NCI-H2196 treated with DMSO at 0.1 percent for 48 hours (cell line): ENCODE results near the gene PDK1.

ENCODE experiments used
- DNase-seq: peaks from one replicate; lab custom pipeline; 2025; ENCODE audit not compliant: unreplicated experiment; lab: John Stamatoyannopoulos, UW

PDK1 gene

GRCh38 chr2:172639823-172640222, 83.9 kb downstream of the PDK1 start:
- no peak for DNase-seq

DNA sequence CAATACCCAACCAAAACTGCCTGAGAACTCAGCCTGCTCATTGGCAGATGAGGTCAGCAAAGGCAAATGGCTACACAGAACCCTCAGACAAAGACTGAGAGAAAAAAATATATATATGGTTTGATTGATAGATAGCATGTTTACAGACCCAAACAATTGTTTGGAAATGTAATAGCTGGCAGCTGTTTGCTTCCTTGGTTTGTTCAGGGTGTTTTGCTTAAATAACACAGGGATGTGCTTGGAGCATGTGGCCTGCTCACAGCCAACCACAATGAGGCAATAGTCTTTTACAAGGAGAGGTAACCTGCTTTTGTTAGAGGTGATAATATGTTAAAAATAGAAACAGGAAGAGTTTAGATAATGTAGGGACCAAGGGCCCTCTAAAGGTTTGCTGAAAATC, 84.5 kb downstream of the PDK1 start:
- DNase-seq, result no peak

GRCh38 chr2:172642301-172643020, 86.6 kb downstream of the PDK1 start:
- no peak for DNase-seq

- no peak for DNase-seq
These were observed 87.3 kb downstream of the PDK1 start for GRCh38 chr2:172643142-172643541.

DNA sequence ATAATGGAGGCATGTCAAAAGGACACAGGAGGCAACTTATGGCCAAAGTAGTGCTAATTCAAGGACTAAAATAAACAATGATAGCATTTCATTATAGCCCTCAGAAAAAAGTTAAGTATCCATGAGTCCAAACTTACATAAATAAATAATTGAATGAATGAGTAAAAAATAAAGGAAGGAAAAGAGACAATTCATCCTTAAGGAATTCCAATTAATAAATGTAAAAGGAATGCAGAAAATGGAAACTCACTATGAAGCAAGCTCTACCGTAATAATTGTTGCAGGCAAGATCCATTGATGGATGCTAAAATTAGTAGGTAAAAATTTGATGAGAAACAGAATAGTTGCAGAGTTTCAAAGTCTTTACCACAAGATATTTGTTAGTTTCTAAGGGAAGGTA, 91.5 kb downstream of the PDK1 start:
- DNase-seq, result no peak

DNA sequence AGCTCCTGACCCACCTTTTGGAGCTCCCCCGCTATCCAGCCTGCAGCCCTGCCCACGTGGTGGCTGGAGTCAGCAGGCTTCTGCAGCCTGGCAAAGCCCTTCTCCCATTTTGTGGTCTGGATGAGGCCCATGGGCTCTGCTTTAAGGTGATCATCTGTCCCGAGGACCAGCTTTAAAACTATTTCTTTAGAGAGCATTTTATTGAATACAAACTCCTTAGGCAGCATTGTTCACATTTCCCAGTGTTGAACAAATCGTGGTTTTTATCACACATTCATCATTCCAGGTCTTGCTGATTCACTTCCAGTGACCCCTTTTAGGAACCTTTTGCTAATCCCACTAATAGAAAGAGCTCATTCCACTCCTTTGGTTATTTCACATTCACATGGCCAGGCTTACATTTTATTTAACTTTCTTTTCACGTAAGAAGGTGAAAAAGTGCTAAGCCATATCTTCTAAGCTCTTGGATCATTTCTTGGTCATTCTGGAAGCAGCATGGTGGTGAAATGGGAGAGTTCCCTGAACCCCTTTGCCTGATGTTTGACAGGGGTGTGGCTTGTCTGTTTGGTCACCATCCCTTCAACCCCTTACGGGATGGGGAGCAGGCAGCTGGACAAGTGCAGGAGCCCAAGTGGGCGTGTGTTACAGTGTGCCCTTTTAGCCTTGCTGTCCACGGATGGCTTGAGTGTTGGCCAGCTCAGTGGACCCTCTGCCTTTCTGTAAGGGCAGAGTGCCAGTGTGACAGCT, 99.4 kb downstream of the PDK1 start:
- no peak for DNase-seq

DNA sequence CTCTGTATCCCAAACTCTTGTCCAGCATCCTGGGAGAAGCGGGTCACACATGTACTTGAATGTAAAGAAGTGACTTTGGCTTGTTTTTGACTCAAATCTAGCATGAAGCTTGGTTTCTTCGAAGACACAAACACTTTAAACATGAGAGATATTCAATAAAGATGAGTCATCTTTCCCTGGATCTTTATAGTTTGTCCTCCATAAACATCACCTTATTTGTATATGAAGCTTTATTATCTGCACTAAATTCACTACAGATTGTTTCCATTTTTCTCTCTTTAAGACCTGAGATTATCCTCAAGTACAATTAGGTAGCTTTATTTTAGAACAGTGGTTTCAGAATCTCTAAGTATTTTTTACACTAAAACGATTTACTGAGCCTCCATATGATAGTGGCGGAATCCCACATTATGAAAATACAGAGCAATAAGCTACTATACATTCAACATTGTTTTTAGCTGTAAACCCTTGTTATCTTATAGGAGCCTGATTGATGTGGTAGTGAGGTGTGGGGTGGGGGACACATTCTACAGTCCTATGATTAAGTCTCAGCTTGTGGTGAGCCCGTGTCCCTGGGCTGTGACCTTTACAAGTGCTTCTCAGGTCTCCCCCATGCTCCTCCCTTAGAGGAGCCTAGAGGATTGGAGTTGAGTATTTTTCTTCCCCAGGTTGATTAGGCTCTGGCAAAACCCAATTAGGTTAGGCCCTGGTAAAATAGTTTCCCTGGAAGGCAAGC, 100.1 kb downstream of the PDK1 start:
- no peak for DNase-seq
